ENCODE data around the gene DENND2A.
"Not testable (repeated sequence)": the region's sequence is repeated elsewhere in the genome, so short reads cannot be mapped to it uniquely, and the experiment has no call there.

DENND2A gene

GRCh38 chr7:140673063-140673773 lies 32.6 kb upstream of the DENND2A start:
- peak; percentile 50 for DNase-seq

- DNase-seq = peak; percentile 12
Measured at GRCh38 chr7:140672382-140673062, 31.9 kb upstream of the DENND2A start, which contains the start of gene ADCK2. ADCK2 (plus strand) TSS chr7:140672945; CDS start chr7:140673331, 386 bp downstream.

- DNase-seq = no peak
Measured at GRCh38 chr7:140671966-140672365, 31.4 kb upstream of the DENND2A start.

DNA sequence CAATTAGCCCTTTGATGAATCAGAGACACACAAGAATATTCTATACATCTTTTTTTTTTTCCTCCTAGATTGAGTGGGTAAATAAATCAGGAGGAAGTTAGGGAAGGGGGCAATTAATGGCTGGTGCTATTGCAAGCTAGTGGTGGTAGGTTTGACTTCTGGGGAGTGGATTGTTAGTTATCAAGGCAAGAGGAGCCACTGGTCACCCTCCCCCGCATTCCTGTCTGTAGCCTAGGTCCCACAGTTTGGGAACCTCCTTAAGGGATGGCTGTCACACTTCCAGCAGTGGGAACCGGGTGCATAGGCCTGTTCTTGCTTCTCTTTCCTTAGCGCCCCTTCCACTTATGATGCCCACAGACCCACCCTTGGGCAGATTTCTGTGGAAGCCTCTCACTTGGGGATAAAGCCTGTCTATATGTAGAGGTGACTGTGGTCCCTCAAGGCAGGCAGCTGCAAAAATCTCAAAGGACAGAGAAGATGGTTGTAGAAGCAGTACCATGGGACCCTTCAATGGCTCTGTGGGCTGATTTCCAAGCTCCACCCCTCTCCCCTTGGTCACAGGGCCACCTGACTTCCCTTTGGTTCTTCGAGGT lies 29.8 kb upstream of the DENND2A start:
- DNase-seq = no peak

DNA sequence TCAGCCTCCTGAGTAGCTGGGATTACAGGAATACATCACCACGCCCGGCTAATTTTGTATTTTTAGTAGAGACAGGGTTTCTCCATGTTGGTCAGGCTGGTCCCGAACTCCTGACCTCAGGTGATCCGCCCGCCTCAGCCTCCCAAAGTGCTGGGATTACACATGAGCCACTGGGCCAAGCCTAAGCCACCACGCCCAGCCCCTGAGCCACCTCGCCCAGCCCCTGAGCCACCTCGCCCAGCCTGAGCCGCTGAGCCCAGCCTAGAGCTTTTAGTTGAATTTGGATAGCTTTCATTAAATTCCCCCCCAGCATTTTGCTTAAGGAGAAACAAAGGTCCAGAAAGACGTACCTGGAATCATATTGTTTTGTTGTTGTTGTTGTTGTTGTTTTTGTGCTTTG lies 29.2 kb upstream of the DENND2A start:
- DNase-seq = not testable (repeated sequence)

- DNase-seq = no peak
Measured at GRCh38 chr7:140669352-140669751, 28.7 kb upstream of the DENND2A start.

GRCh38 chr7:140668641-140669040 lies 28.0 kb upstream of the DENND2A start:
- DNase-seq = no peak

DNA sequence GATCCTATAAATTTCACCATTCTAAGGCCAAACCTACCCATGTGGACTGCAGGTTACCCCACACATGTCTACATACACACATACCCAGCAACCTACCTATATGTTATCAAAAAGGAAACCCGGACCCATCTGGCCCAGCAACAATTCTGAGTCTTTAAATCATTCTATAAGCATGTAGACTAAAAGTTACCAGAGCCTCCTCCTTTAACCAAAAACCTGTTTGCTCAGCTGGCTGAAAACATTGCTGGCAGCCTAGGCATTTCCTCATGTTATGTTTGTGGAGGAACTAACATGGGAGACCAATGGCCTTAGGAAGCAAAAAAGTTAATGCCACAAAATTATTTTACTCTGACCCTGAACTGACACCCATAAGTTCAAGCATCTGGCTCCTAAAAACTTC lies 26.9 kb upstream of the DENND2A start:
- no peak for DNase-seq

GRCh38 chr7:140662938-140663337 lies 22.3 kb upstream of the DENND2A start:
- DNase-seq = not testable (repeated sequence)

GRCh38 chr7:140661124-140661523 lies 20.5 kb upstream of the DENND2A start:
- DNase-seq = no peak

DNA sequence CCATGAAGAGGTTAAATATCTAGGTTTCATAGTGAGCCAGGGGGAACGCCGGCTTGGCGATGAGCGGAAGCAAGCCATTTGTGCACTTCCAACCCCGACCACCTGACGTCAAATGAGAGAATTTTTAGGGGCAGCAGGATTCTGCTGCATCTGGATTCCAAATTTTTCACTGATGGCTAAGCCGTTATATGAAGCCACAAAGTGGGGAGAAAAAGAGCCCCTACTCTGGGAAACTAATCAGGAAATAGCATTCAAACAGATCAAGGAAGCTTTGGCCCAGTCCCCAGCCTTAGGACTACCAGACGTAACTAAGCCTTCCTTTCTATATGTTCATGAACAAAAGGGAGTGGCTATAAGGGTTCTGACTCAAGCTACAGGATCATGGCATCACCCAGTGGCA lies 19.2 kb upstream of the DENND2A start:
- DNase-seq = no peak

GRCh38 chr7:140657891-140658290 lies 17.3 kb upstream of the DENND2A start:
- no peak for DNase-seq

DNA sequence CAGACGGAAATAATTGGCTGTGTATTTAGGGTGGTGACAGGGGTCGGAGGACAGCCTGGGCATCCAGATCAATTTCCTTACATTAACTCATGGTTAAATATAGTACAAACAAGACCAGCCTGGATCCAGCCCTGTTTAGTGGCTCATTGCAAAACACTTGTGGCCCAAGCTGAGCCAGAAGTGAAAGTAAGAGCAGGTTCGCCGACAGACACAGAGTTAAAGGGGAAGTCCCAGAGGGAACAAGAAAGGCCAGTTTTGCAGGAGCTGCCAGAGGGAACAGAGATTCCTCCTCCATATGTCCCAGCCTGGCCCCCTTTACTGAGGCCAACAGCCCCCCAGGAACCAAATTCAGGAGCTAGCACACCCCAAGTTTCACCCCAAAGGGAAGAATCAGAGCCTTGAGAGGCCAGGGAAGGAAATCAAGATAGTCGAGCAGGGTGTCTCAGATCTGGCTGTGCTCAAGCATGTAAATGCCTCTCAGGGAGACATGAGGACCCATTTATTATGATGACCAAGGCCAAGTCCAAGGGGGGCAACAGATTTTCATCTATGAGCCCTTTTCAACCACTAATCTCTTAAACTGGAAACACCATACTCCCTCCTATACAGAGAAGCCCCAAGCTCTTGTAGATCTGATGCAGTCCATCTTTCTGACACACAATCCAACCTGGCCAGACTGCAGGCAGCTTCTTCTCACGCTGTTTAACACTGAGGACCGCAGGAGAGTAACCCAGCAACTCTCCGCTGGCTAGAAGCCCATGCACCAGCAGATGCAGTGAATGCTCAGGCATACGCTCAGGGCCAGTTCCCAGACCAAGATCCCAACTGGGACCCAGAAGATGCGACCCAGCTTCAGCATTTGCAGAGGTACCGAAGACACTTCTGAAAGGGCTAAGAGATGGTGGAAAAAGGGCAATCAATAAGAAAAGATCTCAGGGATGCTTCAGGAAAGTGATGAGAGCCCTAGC lies 16.2 kb upstream of the DENND2A start:
- DNase-seq = peak; percentile 65

DNA sequence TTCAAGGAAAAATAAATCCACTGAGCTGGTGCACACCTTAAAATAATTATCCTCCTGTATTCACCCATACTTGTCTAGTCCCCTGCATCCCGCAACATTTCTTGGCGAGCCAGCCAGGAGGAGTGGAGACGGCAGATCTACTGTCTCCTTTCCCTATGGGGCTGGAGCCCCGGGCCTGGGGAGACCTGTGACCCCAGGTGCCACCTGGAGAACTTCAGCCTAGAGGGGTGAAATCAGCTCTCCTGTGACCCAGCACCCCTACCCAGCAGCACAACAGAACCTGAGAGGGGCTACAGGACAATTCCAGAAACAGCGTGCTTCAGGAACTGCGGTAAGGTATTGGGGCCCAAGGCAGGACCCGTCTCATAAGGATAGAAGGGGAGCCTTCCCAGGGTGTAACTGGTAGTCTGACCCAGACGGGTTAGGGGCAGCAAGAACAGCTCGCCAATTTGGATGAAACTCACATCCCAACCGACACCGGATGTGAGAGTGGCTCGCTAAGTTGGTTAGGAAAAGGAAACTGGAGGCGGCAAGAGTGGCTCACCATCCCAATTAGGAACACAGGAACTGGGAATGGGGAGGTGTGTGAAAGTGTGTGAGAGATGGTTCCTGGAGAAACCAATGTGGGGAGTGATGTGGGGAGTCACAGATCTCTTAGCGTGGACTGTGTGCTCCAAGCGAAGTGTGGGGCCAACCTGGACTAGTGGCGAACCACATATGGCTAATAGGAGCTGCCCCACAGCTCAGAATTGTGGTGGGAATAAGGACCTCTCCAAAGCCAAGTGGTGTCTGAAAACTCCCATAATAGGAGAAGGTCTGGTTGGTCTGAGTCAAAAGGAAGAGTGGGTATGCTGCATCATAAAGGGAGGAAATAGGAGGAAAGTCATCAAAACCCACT lies 15.1 kb upstream of the DENND2A start:
- no peak for DNase-seq

GRCh38 chr7:140654661-140655060 lies 14.0 kb upstream of the DENND2A start:
- DNase-seq = no peak

DNA sequence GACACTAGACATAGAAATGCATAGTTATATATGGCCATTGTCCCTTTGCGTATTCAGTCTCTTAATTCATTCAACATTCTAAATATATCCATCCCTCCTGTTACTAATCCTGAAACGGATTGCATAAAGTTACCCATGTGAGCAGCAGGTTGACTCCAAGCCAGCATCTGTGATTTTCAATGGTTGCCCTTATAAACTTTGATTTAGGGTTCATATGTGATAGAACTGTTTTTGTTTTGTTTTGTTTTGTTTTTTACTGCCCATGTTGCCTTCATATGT lies 13.4 kb upstream of the DENND2A start:
- no peak for DNase-seq

DNA sequence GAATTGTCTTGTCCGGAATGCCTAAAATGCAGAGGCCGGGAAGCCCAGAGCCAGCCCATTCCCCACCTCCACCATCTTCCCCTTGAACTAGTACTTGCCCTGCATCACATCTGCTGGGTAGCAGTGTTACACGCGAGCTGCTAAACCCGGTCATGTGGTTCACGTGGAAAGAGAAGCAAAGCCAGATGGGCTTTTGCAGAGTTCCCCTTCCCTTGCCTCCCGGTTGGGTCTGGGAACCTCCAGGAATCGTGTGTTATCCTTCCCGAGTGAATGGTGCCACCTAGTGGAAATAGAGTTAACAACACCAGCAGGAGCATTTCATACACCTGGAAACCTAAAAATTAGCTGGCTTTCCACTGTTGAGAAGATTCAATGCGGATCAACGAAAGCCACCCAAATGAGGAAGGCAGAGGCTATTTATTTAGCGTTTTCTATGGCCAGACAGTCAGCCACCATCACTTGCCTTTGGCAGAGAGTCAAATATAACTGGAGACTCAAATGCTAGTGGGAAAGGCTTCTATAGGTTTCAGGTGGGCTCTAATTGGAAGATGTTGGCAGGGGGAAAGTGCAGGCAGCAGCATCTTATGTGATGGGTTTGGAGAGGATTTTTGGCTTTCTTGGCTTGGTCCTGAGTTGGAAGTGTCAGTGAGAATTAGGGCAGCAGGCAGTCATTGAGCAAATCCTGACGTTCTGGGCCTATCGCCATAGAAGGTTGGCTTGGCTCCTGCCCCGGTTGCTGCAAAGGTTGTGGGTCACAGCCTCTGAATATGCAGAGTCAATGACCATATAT lies 12.9 kb upstream of the DENND2A start:
- DNase-seq = peak; percentile 52

GRCh38 chr7:140650367-140650766 lies 9.8 kb upstream of the DENND2A start:
- no peak for DNase-seq

DNA sequence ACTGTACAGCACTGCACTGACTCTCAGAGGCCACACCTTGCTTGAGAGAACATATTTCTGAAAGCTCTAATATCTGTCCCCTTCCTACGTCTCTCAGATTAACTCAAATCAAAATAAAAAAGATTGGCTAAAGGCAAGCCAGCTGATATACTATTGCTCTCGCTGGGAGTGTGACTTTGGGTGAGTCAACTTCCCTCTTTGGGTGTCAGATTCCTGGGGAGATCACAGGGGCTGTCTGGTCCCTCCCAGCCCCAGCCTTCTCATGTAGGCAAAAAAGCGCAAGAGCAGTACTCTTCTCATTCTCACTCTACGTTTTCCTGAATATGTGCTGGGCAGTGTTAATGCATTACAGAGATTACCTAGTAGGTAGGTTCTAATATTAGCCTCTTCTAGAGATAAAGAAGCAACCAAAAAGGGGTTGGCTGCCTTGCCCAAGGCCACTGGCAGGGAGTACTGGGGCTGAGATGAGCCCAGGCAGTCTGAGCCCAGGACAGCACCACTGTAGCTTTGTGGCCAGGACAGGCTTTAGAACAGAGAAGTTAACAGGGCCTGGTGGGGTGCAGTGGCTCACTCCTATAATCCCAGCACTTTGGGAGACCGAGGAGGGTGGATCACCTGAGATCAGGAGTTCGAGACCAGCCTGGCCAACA lies 9.1 kb upstream of the DENND2A start:
- DNase-seq = no peak

DNA sequence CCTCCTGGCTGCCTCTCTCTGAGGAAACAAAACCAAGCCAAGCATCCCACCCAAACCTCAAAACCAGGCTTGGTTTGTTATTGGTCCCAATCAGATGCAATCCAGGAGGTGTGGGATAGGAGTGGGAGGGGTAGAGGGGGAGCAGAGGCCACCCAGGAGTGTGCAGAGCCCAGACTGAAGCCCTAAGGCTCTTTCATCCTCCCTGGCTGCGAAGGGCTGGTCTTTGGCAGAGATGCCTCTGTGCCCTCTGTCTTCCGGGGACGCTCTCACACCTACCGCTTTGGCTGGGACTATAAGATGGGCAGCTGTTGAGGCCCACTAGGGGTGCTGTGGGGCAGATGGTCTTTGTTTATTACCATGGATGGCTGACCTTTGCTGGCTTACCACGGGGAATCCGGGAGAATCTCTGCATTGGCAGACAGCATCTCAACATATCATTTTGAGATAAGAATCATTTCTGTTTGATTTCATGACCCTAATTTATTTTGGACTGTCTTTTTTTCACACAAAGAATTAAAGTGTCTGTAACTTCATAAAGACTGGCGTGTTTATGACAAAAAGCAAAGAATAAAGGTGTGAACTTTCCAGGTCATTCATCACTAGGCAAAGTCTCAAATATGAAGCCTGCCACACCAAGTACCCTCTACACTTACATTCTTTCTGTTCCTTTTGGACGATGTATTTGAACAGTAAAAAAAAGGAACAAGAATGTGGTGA lies 6.5 kb upstream of the DENND2A start:
- peak; percentile 48 for DNase-seq

Measured in NCI-H510A treated with DMSO at 0.1 percent for 48 hours (cell line).